K562 (cell line): ENCODE measurements around the gene MYOCD. TPM values are rescaled to one million over a fixed set of nuclear protein-coding genes. Genes with fewer than 3 reads are reported as not detected.

Experiments
- ATAC-seq: fragments of 200-7000 bp; cut with Tn5 transposase; 3 replicates; pipeline ENCODE4 v1.9.1; 2020; ENCODE audit warnings: moderate library complexity
- BruUV-seq: library from RNA; stranded (reverse); fragments of 400-500 nt; replicated peaks from 2 replicates; lab custom pipeline; 2021; lab: Mats Ljungman, UMichigan
- CTCF ChIA-PET: fragments of 300-600 bp; formaldehyde crosslinking; extraction: SDS; loops from one replicate; lab custom pipeline; 2021; ENCODE audit warnings: low intra/inter-chr PET ratio; lab: Yijun Ruan, JAX
- POLR2A ChIA-PET: fragments of 300-600, 350-650 bp; sonication (Branson Sonifier 250); formaldehyde crosslinking; extraction: SDS; loops from one replicate; lab custom pipeline; 2021; ENCODE audit warnings: antibody characterized with exemption, inconsistent platforms; lab: Yijun Ruan, JAX
- DNase-seq, 4 experiments: peaks; one replicate each; pipeline versions ENCODE4 v3.0.0 to v3.0.0-alpha.2; 2011 to 2018; ENCODE audit warnings: low spot score in 3 of 4, mixed read lengths in 3 of 4; ENCODE audit errors: extremely low read depth in 1 of 4
- FAIRE-seq: peaks from 2 replicates; lab custom pipeline; 2011; peaks lifted over from hg19 to GRCh38; lab: Jason Lieb, UNC
- H2AFZ ChIP-seq: 2 replicates; pipeline ENCODE4 v1.6.0; 2011; ENCODE audit warnings: low read depth, low read length, control low read depth, inconsistent platforms
- H3K27ac ChIP-seq: fragments of 200-600 bp; 3 replicates; pipeline ENCODE4 v1.8.0; 2011; ENCODE audit warnings: low read depth, mild to moderate bottlenecking, control low read depth, inconsistent platforms, low read length, moderate library complexity, mixed read lengths; ENCODE audit errors: extremely low read depth
- H3K27me3 ChIP-seq, 2 experiments: fragments of 300-600 bp in 1 of 2; 2 replicates in 1 of 2; 3 replicates in 1 of 2; pipeline versions ENCODE4 v1.6.0 to v1.8.0; 2011; ENCODE audit warnings: inconsistent platforms in 2 of 2, low read length in 2 of 2, mild to moderate bottlenecking in 1 of 2, mixed read lengths in 1 of 2, moderate library complexity in 1 of 2; ENCODE audit not compliant: control insufficient read depth in 2 of 2, insufficient read depth in 2 of 2
- H3K36me3 ChIP-seq: fragments of 300-600 bp; 3 replicates; pipeline ENCODE4 v1.8.0; 2011; ENCODE audit warnings: mild to moderate bottlenecking, low read length, inconsistent platforms; ENCODE audit not compliant: control insufficient read depth, insufficient read depth
- H3K4me1 ChIP-seq, 2 experiments: fragments of 200-600 bp in 1 of 2; replicated peaks in 1 of 2; 2 replicates in 1 of 2; 3 replicates in 1 of 2; pipeline versions ENCODE4 v1.5.1 to v1.8.0; 2011; ENCODE audit warnings: inconsistent platforms in 2 of 2, low read length in 2 of 2, mild to moderate bottlenecking in 1 of 2, mixed read lengths in 1 of 2, moderate library complexity in 1 of 2; ENCODE audit not compliant: control insufficient read depth in 2 of 2, insufficient read depth in 2 of 2
- H3K4me2 ChIP-seq: 2 replicates; pipeline ENCODE4 v1.6.1; 2011; ENCODE audit warnings: low read length, control low read depth, inconsistent platforms, mixed read lengths; ENCODE audit not compliant: insufficient read depth
- H3K4me3 ChIP-seq: fragments of 200-600 bp; sonication (generic), shearing (Covaris generic); 2 replicates; pipeline ENCODE4 v1.5.1; 2016; ENCODE audit warnings: control low read depth, inconsistent platforms
- H3K79me2 ChIP-seq: fragments of 200-600 bp; 3 replicates; pipeline ENCODE4 v1.8.0; 2011; ENCODE audit warnings: low read length, inconsistent platforms; ENCODE audit not compliant: control insufficient read depth, insufficient read depth
- H3K9ac ChIP-seq, 2 experiments: 2 replicates each; pipeline versions ENCODE4 v1.6.0 to v1.6.1; 2011; ENCODE audit warnings: low read depth in 2 of 2, low read length in 2 of 2, control low read depth in 1 of 2, inconsistent platforms in 1 of 2, mild to moderate bottlenecking in 1 of 2, mixed read lengths in 1 of 2; ENCODE audit not compliant: insufficient read depth in 1 of 2
- H3K9me1 ChIP-seq: one replicate; pipeline ENCODE4 v1.6.0; 2011; ENCODE audit warnings: inconsistent platforms, mild to moderate bottlenecking, low read length, moderate library complexity; ENCODE audit not compliant: control insufficient read depth, insufficient read depth
- H3K9me3 ChIP-seq: replicated peaks from 2 replicates; pipeline ENCODE4 v1.5.1; 2011; ENCODE audit warnings: low read depth, low read length, inconsistent platforms; ENCODE audit not compliant: control insufficient read depth, insufficient read depth
- H4K20me1 ChIP-seq: replicated peaks from 2 replicates; pipeline ENCODE4 v1.6.1; 2011; ENCODE audit warnings: low read length, inconsistent platforms, mixed read lengths; ENCODE audit not compliant: control insufficient read depth, insufficient read depth
- HDGF ChIP-seq: fragments of 450-650 bp; IDR thresholded peaks from 2 replicates; pipeline ENCODE4 v1.6.1; 2016
- NCOA4 ChIP-seq: fragments of 450-650 bp; IDR thresholded peaks from 2 replicates; pipeline ENCODE4 v1.6.1; 2018; ENCODE audit warnings: mild to moderate bottlenecking; ENCODE audit not compliant: partially characterized antibody
- NCOA6 ChIP-seq: fragments of 450-650 bp; IDR thresholded peaks from 2 replicates; pipeline ENCODE4 v1.6.1; 2017; ENCODE audit warnings: mild to moderate bottlenecking
- NFIX ChIP-seq: fragments of 250-450 bp; sonication (Bioruptor Pico); IDR thresholded peaks from 2 replicates; pipeline ENCODE4 v1.4.0; 2020; ENCODE audit warnings: low read depth, mild to moderate bottlenecking, moderate library complexity
- PPARD ChIP-seq: fragments of 250-450 bp; sonication (Bioruptor Pico); IDR thresholded peaks from 2 replicates; pipeline ENCODE4 v1.8.0; 2022; ENCODE audit warnings: inconsistent platforms, mild to moderate bottlenecking, moderate library complexity
- RBM39 ChIP-seq: fragments of 200-400 bp; formaldehyde crosslinking; optimal IDR thresholded peaks from 2 replicates; pipeline ENCODE3; 2018; ENCODE audit warnings: low read depth, low read length
- WGBS: fragments of 100-300 bp; shearing (Covaris generic); methylation state at CpG from one replicate; pipeline ENCODE4 v1.1.6; 2016; ENCODE audit warnings: low coverage, mixed read lengths; ENCODE audit not compliant: insufficient coverage; ENCODE audit errors: missing lambda C conversion rate; 5-methylcytosine and 5-hydroxymethylcytosine counted together
- in situ Hi-C: fragments of 300-500 bp; cut with MboI; formaldehyde crosslinking; loops from 4 replicates; pipeline ENCODE4 v1.15.0; 2018; ENCODE audit warnings: inconsistent platforms, mixed read lengths
- intact Hi-C: fragments of 100-400 bp; cut with micrococcal nuclease; formaldehyde crosslinking; loops from 2 replicates; pipeline ENCODE4 v1.14.2; 2022
- polyA plus RNA-seq, 8 experiments: library from polyadenylated mRNA; depleted of rRNA in 4 of 8; stranded (reverse) in 5 of 8; unstranded in 3 of 8; fragments of >200 nt; fragmentation: Nextera tagmentation in 2 of 8; fragmentation: Illumina TruSeq in 1 of 8; extraction: Ambion mirVana in 2 of 8; extraction: Trizol in 1 of 8; gene quantifications; 2 replicates each; pipeline versions ENCODE4 v1.2.1 to v1.2.3, GENCODE V29; 2011 to 2014; ENCODE audit warnings: inconsistent platforms in 1 of 8, missing spikeins in 1 of 8
- total RNA-seq, 7 experiments: library from RNA; depleted of rRNA in 6 of 7; stranded (reverse); fragments of >200 nt in 6 of 7; fragmentation: Illumina TruSeq in 2 of 7; extraction: Trizol in 2 of 7; gene quantifications; 2 replicates each; pipeline versions ENCODE4 v1.2.1 to v1.2.3, GENCODE V29; 2011 to 2021; ENCODE audit warnings: low replicate concordance in 1 of 7
- TF ChIP-seq, protein P1 (sequence below): fragments of 450-650 bp; IDR thresholded peaks from 2 replicates; pipeline ENCODE4 v1.6.1; 2014; ENCODE audit warnings: low read depth, mild to moderate bottlenecking, moderate library complexity, borderline replicate concordance

MYOCD gene
- total and polyA plus RNA-seq, 9 of the 15 experiments (the other 6 are each of a cell fraction or from before 2014, with no cell fraction given) = not detected

DNA sequence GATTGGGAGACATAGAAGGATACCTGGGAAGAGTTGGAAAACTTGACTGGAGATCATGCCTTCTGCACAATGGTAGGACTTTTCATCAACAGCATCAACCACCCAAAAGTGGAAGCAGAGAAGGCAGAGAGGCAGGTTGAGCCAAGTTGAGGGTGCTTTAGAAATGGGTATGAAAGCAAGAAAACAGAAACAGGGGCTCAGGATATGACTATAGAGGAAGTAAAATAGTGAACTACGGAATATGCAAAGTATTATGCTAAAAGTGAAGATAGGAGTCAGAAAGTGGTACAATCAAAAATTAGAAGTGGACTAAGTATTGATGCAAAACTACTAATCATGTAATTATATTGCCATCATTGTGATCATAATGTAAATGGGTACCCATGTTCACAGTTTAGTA is 107.5 kb downstream of the MYOCD start:
- intact Hi-C loops = no loop called here
- H2AFZ ChIP-seq = no peak overlapping the region
- ChIA-PET POLR2A (no interaction called here), CTCF (no interaction called here)
- no TSS peak for BruUV-seq
- no peaks in the 10 kb centered on the region for H3K4me1 ChIP-seq
- H3K9me3 ChIP-seq = no peaks in the 10 kb centered on the region
- no peaks in the 10 kb centered on the region for H3K79me2 ChIP-seq
- H3K9ac ChIP-seq = no peak overlapping the region
- ATAC-seq (no peak), DNase-seq (no peak), FAIRE-seq (no peak)
- H3K4me2 ChIP-seq = no peak overlapping the region
- H3K9me1 ChIP-seq = no peaks in the 10 kb centered on the region
- no peak overlapping the region for H3K27ac ChIP-seq
- no peak for TF ChIP-seq NCOA4
- TF ChIP-seq NFIX (CRISPR knock-in tag) = no peak
- TF ChIP-seq, protein P1, sequence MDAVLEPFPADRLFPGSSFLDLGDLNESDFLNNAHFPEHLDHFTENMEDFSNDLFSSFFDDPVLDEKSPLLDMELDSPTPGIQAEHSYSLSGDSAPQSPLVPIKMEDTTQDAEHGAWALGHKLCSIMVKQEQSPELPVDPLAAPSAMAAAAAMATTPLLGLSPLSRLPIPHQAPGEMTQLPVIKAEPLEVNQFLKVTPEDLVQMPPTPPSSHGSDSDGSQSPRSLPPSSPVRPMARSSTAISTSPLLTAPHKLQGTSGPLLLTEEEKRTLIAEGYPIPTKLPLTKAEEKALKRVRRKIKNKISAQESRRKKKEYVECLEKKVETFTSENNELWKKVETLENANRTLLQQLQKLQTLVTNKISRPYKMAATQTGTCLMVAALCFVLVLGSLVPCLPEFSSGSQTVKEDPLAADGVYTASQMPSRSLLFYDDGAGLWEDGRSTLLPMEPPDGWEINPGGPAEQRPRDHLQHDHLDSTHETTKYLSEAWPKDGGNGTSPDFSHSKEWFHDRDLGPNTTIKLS = no peak
- TF ChIP-seq HDGF = no peak
- TF ChIP-seq NCOA6 = no peak
- TF ChIP-seq PPARD (CRISPR knock-in tag) = no peak
- no peak for TF ChIP-seq RBM39
- no peak overlapping the region for H3K4me3 ChIP-seq
- 0% methylated on average over 1 of the region's 1 CpG for WGBS
- H4K20me1 ChIP-seq = no peaks in the 10 kb centered on the region
- in situ Hi-C loops = no loop called here
- no peaks in the 10 kb centered on the region for H3K36me3 ChIP-seq
- H3K27me3 ChIP-seq = 0 out of 5 replicates have a peak, but pooled peaks cover 0 to 4% of the 10 kb centered on the region in 2 experiments
